ENCODE data around the gene HAUS7. TPM values are rescaled to one million over a fixed set of nuclear protein-coding genes. Genes with fewer than 3 reads are reported as not detected.

The HAUS7 gene
- polyA plus RNA-seq, 1 donor (not counting 4 experiments of a cell fraction or from before 2014, with no cell fraction given): 13.8 TPM

DNA sequence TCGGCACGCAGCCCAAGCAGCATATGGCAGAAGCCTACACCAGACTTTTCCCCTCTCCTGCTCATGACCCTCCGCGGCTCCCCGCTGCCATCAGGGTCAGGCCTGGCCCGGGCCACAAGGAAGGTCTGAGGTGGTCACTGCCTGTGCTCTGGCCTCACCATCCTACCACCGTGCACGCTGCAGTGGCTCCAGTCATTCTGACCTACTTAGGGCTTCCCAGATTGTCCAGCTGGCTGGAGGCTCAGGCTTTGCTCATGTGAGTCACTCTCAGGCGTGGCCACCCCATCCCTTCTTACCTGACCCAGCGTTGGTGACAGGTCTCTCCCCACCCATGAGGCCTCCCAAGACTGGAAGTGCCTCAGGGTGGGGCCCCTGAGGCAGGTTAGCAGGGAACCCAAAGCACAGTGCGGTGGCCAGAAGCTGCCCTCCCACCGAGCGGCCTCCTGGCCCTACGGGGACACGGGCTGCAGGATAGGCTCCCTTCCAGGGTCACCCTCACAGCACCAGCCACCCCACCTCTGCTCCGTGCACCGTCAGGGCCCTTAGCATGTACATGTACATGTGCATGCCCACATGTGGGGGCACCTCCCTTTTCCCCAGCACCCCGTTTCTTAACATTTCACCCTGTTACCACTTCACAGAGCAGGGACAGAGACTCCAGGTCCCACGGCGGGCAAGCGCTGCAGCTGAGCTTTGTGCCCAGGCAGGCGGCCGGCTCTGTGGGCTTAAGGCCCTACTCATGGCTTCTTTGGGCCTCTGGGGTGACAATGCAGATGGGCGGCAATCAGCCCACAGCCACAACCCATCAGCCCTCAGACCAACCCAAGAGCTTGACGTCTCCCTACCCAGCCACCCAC, 26.7 kb downstream of the HAUS7 start:
- Histone ChIP-seq H2AFZ (ENCODE audit: control insufficient read depth, low read length) (no peak overlapping the region), H3K4me1 (ENCODE audit: control insufficient read depth, extremely low read depth, insufficient read depth, low read length) (peaks cover 10% of the 10 kb centered on the region), H3K9me1 (ENCODE audit: control insufficient read depth, extremely low read depth, insufficient read depth, low read length) (no peaks in the 10 kb centered on the region), H3K4me2 (ENCODE audit: control insufficient read depth, extremely low read depth, insufficient read depth, low read depth, low read length) (no peak overlapping the region), H4K20me1 (ENCODE audit: control insufficient read depth, extremely low read depth, insufficient read depth, low read length) (no peaks in the 10 kb centered on the region), H3K36me3 (ENCODE audit: control insufficient read depth in 2 of 2, extremely low read depth in 1 of 2, insufficient read depth in 2 of 2, low read length in 2 of 2) (no peaks in the 10 kb centered on the region), H3K27me3 (ENCODE audit: control insufficient read depth, extremely low read depth, insufficient read depth, low read length) (no peaks in the 10 kb centered on the region), H3K79me2 (ENCODE audit: control insufficient read depth, insufficient read depth, low read length) (no peaks in the 10 kb centered on the region), H3K4me3 (ENCODE audit: control insufficient read depth in 2 of 3, extremely low read depth in 1 of 3, insufficient read depth in 2 of 3, low read depth in 1 of 3, low read length in 3 of 3) (no peak overlapping the region), H3K27ac (ENCODE audit: control insufficient read depth, insufficient read depth, low read length) (no peak overlapping the region), H3K9me3 (ENCODE audit: control insufficient read depth, low read depth, low read length) (no peaks in the 10 kb centered on the region), H3K9ac (ENCODE audit: control insufficient read depth, extremely low read depth, insufficient read depth, low read length) (no peak overlapping the region)
- dilution Hi-C loops (cut with MboI; ENCODE audit: extremely low pct_ligation_motif_present, low sequenced_read_pairs): no loop called here
- FAIRE-seq: no peak
- no peak for DNase-seq (ENCODE audit: low read depth, low spot score)
- no peak for TF ChIP-seq EZH2 (IDR thresholded peaks at IDR 0.05; ENCODE audit: low read length)
- TF ChIP-seq, protein P1, sequence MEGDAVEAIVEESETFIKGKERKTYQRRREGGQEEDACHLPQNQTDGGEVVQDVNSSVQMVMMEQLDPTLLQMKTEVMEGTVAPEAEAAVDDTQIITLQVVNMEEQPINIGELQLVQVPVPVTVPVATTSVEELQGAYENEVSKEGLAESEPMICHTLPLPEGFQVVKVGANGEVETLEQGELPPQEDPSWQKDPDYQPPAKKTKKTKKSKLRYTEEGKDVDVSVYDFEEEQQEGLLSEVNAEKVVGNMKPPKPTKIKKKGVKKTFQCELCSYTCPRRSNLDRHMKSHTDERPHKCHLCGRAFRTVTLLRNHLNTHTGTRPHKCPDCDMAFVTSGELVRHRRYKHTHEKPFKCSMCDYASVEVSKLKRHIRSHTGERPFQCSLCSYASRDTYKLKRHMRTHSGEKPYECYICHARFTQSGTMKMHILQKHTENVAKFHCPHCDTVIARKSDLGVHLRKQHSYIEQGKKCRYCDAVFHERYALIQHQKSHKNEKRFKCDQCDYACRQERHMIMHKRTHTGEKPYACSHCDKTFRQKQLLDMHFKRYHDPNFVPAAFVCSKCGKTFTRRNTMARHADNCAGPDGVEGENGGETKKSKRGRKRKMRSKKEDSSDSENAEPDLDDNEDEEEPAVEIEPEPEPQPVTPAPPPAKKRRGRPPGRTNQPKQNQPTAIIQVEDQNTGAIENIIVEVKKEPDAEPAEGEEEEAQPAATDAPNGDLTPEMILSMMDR (optimal IDR thresholded peaks at IDR 0.05 in 1 of 3, IDR thresholded peaks at IDR 0.05 in 1 of 3, conservative IDR thresholded peaks at IDR 0.05 in 1 of 3; ENCODE audit: extremely low read depth in 1 of 3, insufficient read depth in 2 of 3, low read length in 3 of 3): no peak

GRCh38 chrX:153442463-153442862, 27.9 kb downstream of the HAUS7 start:
- TF ChIP-seq, protein P1 (optimal IDR thresholded peaks at IDR 0.05 in 1 of 3, IDR thresholded peaks at IDR 0.05 in 1 of 3, conservative IDR thresholded peaks at IDR 0.05 in 1 of 3; ENCODE audit: extremely low read depth in 1 of 3, insufficient read depth in 2 of 3, low read length in 3 of 3): no peak
- TF ChIP-seq EZH2 (IDR thresholded peaks at IDR 0.05; ENCODE audit: low read length): no peak
- Histone ChIP-seq H3K4me1 (ENCODE audit: control insufficient read depth, extremely low read depth, insufficient read depth, low read length) (peaks cover 10% of the 10 kb centered on the region), H3K27ac (ENCODE audit: control insufficient read depth, insufficient read depth, low read length) (no peak overlapping the region), H2AFZ (ENCODE audit: control insufficient read depth, low read length) (no peak overlapping the region), H3K9me1 (ENCODE audit: control insufficient read depth, extremely low read depth, insufficient read depth, low read length) (no peaks in the 10 kb centered on the region), H3K79me2 (ENCODE audit: control insufficient read depth, insufficient read depth, low read length) (no peaks in the 10 kb centered on the region), H3K9ac (ENCODE audit: control insufficient read depth, extremely low read depth, insufficient read depth, low read length) (no peak overlapping the region), H3K27me3 (ENCODE audit: control insufficient read depth, extremely low read depth, insufficient read depth, low read length) (no peaks in the 10 kb centered on the region), H4K20me1 (ENCODE audit: control insufficient read depth, extremely low read depth, insufficient read depth, low read length) (no peaks in the 10 kb centered on the region), H3K4me3 (ENCODE audit: control insufficient read depth in 2 of 3, extremely low read depth in 1 of 3, insufficient read depth in 2 of 3, low read depth in 1 of 3, low read length in 3 of 3) (no peak overlapping the region), H3K36me3 (ENCODE audit: control insufficient read depth in 2 of 2, extremely low read depth in 1 of 2, insufficient read depth in 2 of 2, low read length in 2 of 2) (no peaks in the 10 kb centered on the region), H3K9me3 (ENCODE audit: control insufficient read depth, low read depth, low read length) (no peaks in the 10 kb centered on the region), H3K4me2 (ENCODE audit: control insufficient read depth, extremely low read depth, insufficient read depth, low read depth, low read length) (no peak overlapping the region)
- FAIRE-seq (no peak), DNase-seq (ENCODE audit: low read depth, low spot score) (no peak)
- dilution Hi-C loops (cut with MboI; ENCODE audit: extremely low pct_ligation_motif_present, low sequenced_read_pairs): no loop called here

Data from keratinocyte (primary cell).